Astrocyte (in vitro differentiated cells and primary cell): ENCODE results near the gene PDGFD. TPM values are rescaled to one million over a fixed set of nuclear protein-coding genes. Genes with fewer than 3 reads are reported as not detected.

ENCODE experiments used
- DNase-seq: peaks from one replicate; pipeline ENCODE4 v3.0.0-alpha.2; 2010; ENCODE audit warnings: low read depth
- FAIRE-seq: peaks from 2 replicates; lab custom pipeline; 2011; peaks lifted over from hg19 to GRCh38; lab: Jason Lieb, UNC
- H2AFZ ChIP-seq: 2 replicates; pipeline ENCODE4 v1.6.0; 2012; ENCODE audit warnings: low read depth, low read length, inconsistent platforms
- H3K27ac ChIP-seq: 2 replicates; pipeline ENCODE4 v1.5.1; 2011; ENCODE audit warnings: low read depth, low read length, inconsistent platforms
- H3K27me3 ChIP-seq: 2 replicates; pipeline ENCODE4 v1.6.0; 2011; ENCODE audit warnings: low read length, inconsistent platforms; ENCODE audit not compliant: insufficient read depth
- H3K36me3 ChIP-seq: 2 replicates; pipeline ENCODE4 v1.5.1; 2011; ENCODE audit warnings: low read length, inconsistent platforms; ENCODE audit not compliant: insufficient read depth
- H3K4me1 ChIP-seq: 2 replicates; pipeline ENCODE4 v1.5.1; 2011; ENCODE audit warnings: low read length, inconsistent platforms; ENCODE audit not compliant: insufficient read depth
- H3K4me2 ChIP-seq: 2 replicates; pipeline ENCODE4 v1.6.0; 2012; ENCODE audit warnings: low read length, inconsistent platforms
- H3K4me3 ChIP-seq: 2 replicates; pipeline ENCODE4 v1.5.1; 2011; ENCODE audit warnings: low read depth, mild to moderate bottlenecking, low read length, inconsistent platforms; ENCODE audit not compliant: insufficient read depth
- H3K79me2 ChIP-seq: 2 replicates; pipeline ENCODE4 v1.6.0; 2012; ENCODE audit warnings: mild to moderate bottlenecking, low read length, inconsistent platforms; ENCODE audit not compliant: insufficient read depth
- H3K9ac ChIP-seq: 2 replicates; pipeline ENCODE4 v1.6.0; 2012; ENCODE audit warnings: mild to moderate bottlenecking, low read length, inconsistent platforms
- H3K9me3 ChIP-seq: 2 replicates; pipeline ENCODE4 v1.5.1; 2012; ENCODE audit warnings: low read depth, mild to moderate bottlenecking, low read length, inconsistent platforms; ENCODE audit not compliant: insufficient read depth
- H4K20me1 ChIP-seq: 2 replicates; pipeline ENCODE4 v1.6.0; 2012; ENCODE audit warnings: low read length, inconsistent platforms; ENCODE audit not compliant: insufficient read depth
- H3K27ac Mint-ChIP-seq: one replicate; pipeline ENCODE4 v1.8.0; 2021; ENCODE audit warnings: mild to moderate bottlenecking, mixed read lengths; ENCODE audit not compliant: unreplicated experiment
- H3K27me3 Mint-ChIP-seq: one replicate; pipeline ENCODE4 v1.8.0; 2021; ENCODE audit warnings: low read depth, mixed read lengths; ENCODE audit not compliant: unreplicated experiment
- H3K36me3 Mint-ChIP-seq: one replicate; pipeline ENCODE4 v1.8.0; 2021; ENCODE audit warnings: low read depth, mixed read lengths; ENCODE audit not compliant: unreplicated experiment
- H3K4me1 Mint-ChIP-seq: one replicate; pipeline ENCODE4 v1.8.0; 2021; ENCODE audit warnings: low read depth, mixed read lengths; ENCODE audit not compliant: unreplicated experiment
- H3K4me3 Mint-ChIP-seq: one replicate; pipeline ENCODE4 v1.8.0; 2021; ENCODE audit warnings: mild to moderate bottlenecking, moderate library complexity, mixed read lengths; ENCODE audit not compliant: unreplicated experiment
- H3K9me3 Mint-ChIP-seq: one replicate; pipeline ENCODE4 v1.8.0; 2021; ENCODE audit warnings: mild to moderate bottlenecking, mixed read lengths; ENCODE audit not compliant: unreplicated experiment
- CTCF ChIP-seq: IDR thresholded peaks from 2 replicates; pipeline ENCODE4 v1.5.1; 2011; ENCODE audit warnings: low read depth, mild to moderate bottlenecking, inconsistent platforms, low read length, moderate library complexity; ENCODE audit not compliant: insufficient read depth
- EZH2 ChIP-seq: IDR thresholded peaks from 2 replicates; pipeline ENCODE4 v1.6.1; 2012; ENCODE audit warnings: mild to moderate bottlenecking, low read length, inconsistent platforms; ENCODE audit not compliant: insufficient read depth
- total RNA-seq: library from RNA; stranded (reverse); gene quantifications from 2 replicates; pipeline ENCODE4 v1.2.1, GENCODE V29; 2021

The PDGFD gene
- total RNA-seq, 1 donor from 2014 or later, result 2.6 TPM

DNA sequence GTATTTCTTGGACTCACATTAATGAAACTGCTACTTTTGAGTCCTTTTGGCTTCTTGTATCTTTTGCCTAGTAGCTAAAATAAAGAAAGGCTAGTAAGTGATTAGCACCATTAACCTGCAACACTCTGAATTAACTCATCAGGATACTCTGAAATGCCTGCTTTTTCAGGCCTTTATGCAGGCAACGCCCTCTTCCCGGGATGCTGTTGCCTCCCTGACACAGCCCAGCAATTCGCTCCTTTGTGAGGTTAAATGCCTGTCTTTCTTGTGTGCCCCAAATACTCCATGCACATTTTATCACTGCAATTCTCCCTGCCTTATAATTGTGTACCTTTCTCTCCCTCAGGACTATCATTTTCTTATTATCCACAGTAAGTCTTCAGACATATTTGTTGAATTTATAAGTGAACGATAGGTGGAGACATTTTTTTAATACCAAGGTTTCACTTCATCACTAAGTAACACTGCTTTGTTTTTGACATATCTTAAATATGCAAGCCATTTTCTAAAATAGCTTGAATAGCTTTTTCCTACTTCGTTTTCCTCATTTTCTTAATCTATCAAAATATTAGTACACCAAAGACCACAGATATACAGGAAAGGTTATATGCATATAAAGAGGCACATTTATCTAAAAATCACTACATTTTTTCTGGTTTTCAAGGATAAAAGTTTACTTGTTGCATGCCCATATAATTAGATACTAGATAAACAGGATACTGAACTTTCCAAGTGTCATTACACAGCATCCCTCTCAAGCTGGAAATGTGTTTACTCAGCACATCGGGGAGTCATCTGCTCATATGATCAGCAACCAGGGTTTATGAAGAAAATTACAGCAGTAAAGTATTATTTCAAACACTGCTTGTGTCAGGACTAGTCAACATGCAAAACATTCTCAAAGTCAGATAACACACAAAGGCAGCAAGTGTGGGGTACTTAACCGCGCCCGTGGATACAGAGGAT is 176.0 kb downstream of the PDGFD start:
- TF ChIP-seq CTCF (no peak), EZH2 (no peak)
- DNase-seq (peak; percentile 6), FAIRE-seq (no peak)
- Mint-ChIP-seq H3K27ac (no peak overlapping the region), H3K4me1 (peaks cover 7% of the 10 kb centered on the region), H3K36me3 (no peaks in the 10 kb centered on the region), H3K9me3 (peaks cover 2% of the 10 kb centered on the region), H3K27me3 (no peaks in the 10 kb centered on the region), H3K4me3 (no peak overlapping the region)
- no peak overlapping the region for H3K9ac ChIP-seq
- peak overlapping the region; percentile 38 for H3K4me2 ChIP-seq
- no peaks in the 10 kb centered on the region for H3K79me2 ChIP-seq
- H2AFZ ChIP-seq, result no peak overlapping the region
- peaks cover 4% of the 10 kb centered on the region for H3K27me3 ChIP-seq
- no peaks in the 10 kb centered on the region for H4K20me1 ChIP-seq
- peaks cover 6% of the 10 kb centered on the region for H3K4me1 ChIP-seq
- H3K36me3 ChIP-seq, result no peaks in the 10 kb centered on the region
- H3K27ac ChIP-seq, result no peak overlapping the region
- no peaks in the 10 kb centered on the region for H3K9me3 ChIP-seq
- no peak overlapping the region for H3K4me3 ChIP-seq

GRCh38 chr11:103985041-103985440 is 178.9 kb downstream of the PDGFD start:
- Histone ChIP-seq H3K4me2 (no peak overlapping the region), H3K9ac (no peak overlapping the region), H3K27ac (no peak overlapping the region), H3K4me3 (no peak overlapping the region), H3K79me2 (no peaks in the 10 kb centered on the region), H4K20me1 (no peaks in the 10 kb centered on the region), H2AFZ (no peak overlapping the region), H3K27me3 (peaks cover 3% of the 10 kb centered on the region), H3K36me3 (no peaks in the 10 kb centered on the region), H3K4me1 (peaks cover 6% of the 10 kb centered on the region), H3K9me3 (no peaks in the 10 kb centered on the region)
- no peak for DNase-seq
- Mint-ChIP-seq H3K27me3 (no peaks in the 10 kb centered on the region), H3K4me3 (no peak overlapping the region), H3K27ac (no peak overlapping the region), H3K4me1 (peaks cover 7% of the 10 kb centered on the region), H3K9me3 (peaks cover 2% of the 10 kb centered on the region), H3K36me3 (no peaks in the 10 kb centered on the region)
- TF ChIP-seq EZH2 (no peak), CTCF (no peak)
- no peak for FAIRE-seq

DNA sequence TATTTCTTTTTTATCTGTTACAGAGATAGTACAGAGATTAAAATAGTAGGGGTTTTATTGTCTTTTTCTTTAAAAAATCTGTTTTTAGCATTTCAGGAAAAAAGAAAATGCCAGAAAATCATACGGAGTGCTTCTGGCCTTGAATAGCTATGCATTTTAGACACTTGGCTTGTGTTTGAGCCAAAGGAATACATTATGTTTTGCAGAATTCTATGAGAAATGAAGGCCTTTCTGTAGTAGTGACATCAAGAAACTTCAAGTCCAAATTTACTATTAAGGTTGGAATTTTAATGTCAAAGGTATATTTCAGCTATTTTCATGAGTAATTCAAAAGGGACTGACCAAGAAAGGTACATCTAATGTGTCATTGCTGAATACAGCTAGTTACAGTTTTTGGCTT is 183.8 kb downstream of the PDGFD start:
- H4K20me1 ChIP-seq, result no peaks in the 10 kb centered on the region
- Mint-ChIP-seq H3K9me3 (no peaks in the 10 kb centered on the region), H3K4me1 (peaks cover 8% of the 10 kb centered on the region), H3K36me3 (no peaks in the 10 kb centered on the region), H3K4me3 (no peak overlapping the region), H3K27ac (no peak overlapping the region), H3K27me3 (no peaks in the 10 kb centered on the region)
- no peak overlapping the region for H3K27ac ChIP-seq
- TF ChIP-seq CTCF (no peak), EZH2 (no peak)
- no peak overlapping the region for H3K4me3 ChIP-seq
- H3K36me3 ChIP-seq, result no peaks in the 10 kb centered on the region
- no peak for DNase-seq
- no peak overlapping the region for H2AFZ ChIP-seq
- H3K9ac ChIP-seq, result no peak overlapping the region
- no peak for FAIRE-seq
- no peaks in the 10 kb centered on the region for H3K79me2 ChIP-seq
- H3K9me3 ChIP-seq, result no peaks in the 10 kb centered on the region
- H3K4me1 ChIP-seq, result no peaks in the 10 kb centered on the region
- H3K4me2 ChIP-seq, result no peak overlapping the region
- no peaks in the 10 kb centered on the region for H3K27me3 ChIP-seq
